Tongue (tissue), 2 donors: Measurements from ENCODE around the gene PCDHGB5. TPM values are rescaled to one million over a fixed set of nuclear protein-coding genes. Genes with fewer than 3 reads are reported as not detected.
"Not testable (repeated sequence)": the region's sequence is repeated elsewhere in the genome, so short reads cannot be mapped to it uniquely, and the experiment has no call there.

ENCODE experiments used
- DNase-seq: peaks from one replicate; pipeline ENCODE4 v3.0.0-alpha.2; 2015
- total RNA-seq: library from RNA; depleted of rRNA; stranded (reverse); fragments of >200 nt; gene quantifications from one replicate; pipeline ENCODE4 v1.2.3, GENCODE V29; 2014

PCDHGB5 gene
- total RNA-seq: 11.3 TPM

GRCh38 chr5:141397756-141398551 lies at the start of gene PCDHGB5:
Gene PCDHGB5 (plus strand): TSS chr5:141397947. CDS start chr5:141398128, 181 bp downstream.
- DNase-seq: peak; percentile 16

GRCh38 chr5:141349917-141350619 lies 47.7 kb upstream of the PCDHGB5 start, which contains the start of gene PCDHGB1:
Gene PCDHGB1 (plus strand): TSS chr5:141350099. CDS start chr5:141350261, 162 bp downstream.
- DNase-seq: peak; percentile 21

- DNase-seq: no peak
These were observed 46.2 kb upstream of the PCDHGB5 start for GRCh38 chr5:141351591-141351990.

GRCh38 chr5:141354900-141355469 lies 42.8 kb upstream of the PCDHGB5 start, which contains the start of gene PCDHGA4:
Gene PCDHGA4 (plus strand): TSS chr5:141355021. CDS start chr5:141355108, 87 bp downstream.
- DNase-seq: peak; percentile 3

- no peak for DNase-seq
These were observed 42.1 kb upstream of the PCDHGB5 start for GRCh38 chr5:141355641-141356040.

- DNase-seq: no peak
These were observed 41.6 kb upstream of the PCDHGB5 start for GRCh38 chr5:141356133-141356532.

GRCh38 chr5:141356950-141357349 lies 40.8 kb upstream of the PCDHGB5 start:
- no peak for DNase-seq

GRCh38 chr5:141359790-141360426 lies 37.8 kb upstream of the PCDHGB5 start, which contains the start of gene PCDHGB2:
Gene PCDHGB2 (plus strand): TSS chr5:141359994. CDS start chr5:141360136, 142 bp downstream.
- DNase-seq: peak; percentile 19

GRCh38 chr5:141360685-141361084 lies 37.1 kb upstream of the PCDHGB5 start:
- DNase-seq: no peak

- DNase-seq: no peak
These were observed 35.0 kb upstream of the PCDHGB5 start for GRCh38 chr5:141362719-141363118.

- DNase-seq: peak; percentile 8
These were observed 33.6 kb upstream of the PCDHGB5 start, which contains the start of gene PCDHGA5 for GRCh38 chr5:141363952-141364660. Gene PCDHGA5 (plus strand): TSS chr5:141364162. CDS start chr5:141364331, 169 bp downstream.

GRCh38 chr5:141366016-141366896 lies 31.5 kb upstream of the PCDHGB5 start:
- no peak for DNase-seq

- DNase-seq: peak; percentile 2
These were observed 27.5 kb upstream of the PCDHGB5 start, which contains the start of gene PCDHGB3 for GRCh38 chr5:141369994-141370848. Gene PCDHGB3 (plus strand): TSS chr5:141370242. CDS start chr5:141370395, 153 bp downstream.

GRCh38 chr5:141371572-141372475 lies 25.9 kb upstream of the PCDHGB5 start:
- no peak for DNase-seq

- DNase-seq: peak; percentile 6
These were observed 24.0 kb upstream of the PCDHGB5 start, which contains the start of gene PCDHGA6 for GRCh38 chr5:141373673-141374317. Gene PCDHGA6 (plus strand): TSS chr5:141373891. CDS start chr5:141374084, 193 bp downstream.

- DNase-seq: no peak
These were observed 23.1 kb upstream of the PCDHGB5 start for GRCh38 chr5:141374627-141375026.

- DNase-seq: not testable (repeated sequence)
These were observed 22.1 kb upstream of the PCDHGB5 start for GRCh38 chr5:141375444-141376155.
